ENCODE data around the gene CACNB4.

- no peak for TF ChIP-seq EP300 (IDR thresholded peaks at IDR 0.05)
- no peak for TF ChIP-seq POLR2A (IDR thresholded peaks at IDR 0.05)
- no peak for TF ChIP-seq CTCF (IDR thresholded peaks at IDR 0.05)
These were observed 198.5 kb downstream of the CACNB4 start for GRCh38 chr2:151900331-151900730.

All from sigmoid colon (tissue), 4 donors.